Stimulated activated CD4-positive, alpha-beta T cell treated with anti-CD3 and anti-CD28 coated beads, Interleukin-4, amount 100 ng/mL, for 4 hours (primary cell): Measurements from ENCODE around the gene ALKBH1.
"Not testable (repeated sequence)": the region's sequence is repeated elsewhere in the genome, so short reads cannot be mapped to it uniquely, and the experiment has no call there.

Source experiments
- DNase-seq, 2 experiments: peaks; one replicate each; pipeline ENCODE4 v3.0.0-alpha.2; 2020

Gene ALKBH1

DNA sequence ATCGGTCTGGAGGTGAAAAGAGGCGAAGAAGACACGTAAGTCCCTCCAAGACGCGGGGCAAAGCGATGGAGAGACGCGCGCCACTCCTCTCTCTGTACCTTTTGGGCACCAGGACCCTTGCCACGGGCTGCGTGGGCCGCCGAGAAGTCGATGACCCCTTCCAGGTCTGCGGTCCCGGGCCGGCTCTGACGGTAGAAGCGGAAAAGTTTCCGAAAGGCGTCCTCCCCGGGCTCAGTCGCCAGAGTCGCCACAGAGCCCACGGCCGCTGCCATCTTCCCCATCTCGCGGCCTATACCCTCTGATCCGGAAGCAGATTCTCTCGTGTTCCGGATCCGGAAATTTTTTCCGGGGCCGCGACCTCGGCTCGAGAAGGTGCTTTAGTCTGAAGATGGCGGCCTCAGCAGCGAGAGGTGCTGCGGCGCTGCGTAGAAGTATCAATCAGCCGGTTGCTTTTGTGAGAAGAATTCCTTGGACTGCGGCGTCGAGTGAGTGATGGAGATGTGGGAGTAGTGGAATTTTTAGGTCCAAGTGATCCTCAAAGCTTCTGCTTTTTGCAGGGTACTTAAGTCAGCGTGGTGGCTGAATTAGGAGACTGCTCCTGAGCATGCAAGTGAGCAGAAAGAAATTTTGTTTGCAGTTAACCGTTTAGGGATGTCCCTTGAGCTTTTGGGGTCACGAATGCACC is at the start of gene ALKBH1, which contains the start of gene SLIRP:
Gene ALKBH1 (minus strand): TSS at position 300 of the 685 bp plus-strand sequence. CDS start 19 bp downstream, at position 281.
Gene SLIRP (plus strand): TSS at position 380 of the 685 bp plus-strand sequence. CDS start 9 bp downstream, at position 389.
- peak; percentile 77 to 84 for DNase-seq

- no peak for DNase-seq
These were observed 45.1 kb upstream of the ALKBH1 start for GRCh38 chr14:77752799-77753516.

GRCh38 chr14:77752266-77752665 is 44.4 kb upstream of the ALKBH1 start:
- no peak for DNase-seq

DNA sequence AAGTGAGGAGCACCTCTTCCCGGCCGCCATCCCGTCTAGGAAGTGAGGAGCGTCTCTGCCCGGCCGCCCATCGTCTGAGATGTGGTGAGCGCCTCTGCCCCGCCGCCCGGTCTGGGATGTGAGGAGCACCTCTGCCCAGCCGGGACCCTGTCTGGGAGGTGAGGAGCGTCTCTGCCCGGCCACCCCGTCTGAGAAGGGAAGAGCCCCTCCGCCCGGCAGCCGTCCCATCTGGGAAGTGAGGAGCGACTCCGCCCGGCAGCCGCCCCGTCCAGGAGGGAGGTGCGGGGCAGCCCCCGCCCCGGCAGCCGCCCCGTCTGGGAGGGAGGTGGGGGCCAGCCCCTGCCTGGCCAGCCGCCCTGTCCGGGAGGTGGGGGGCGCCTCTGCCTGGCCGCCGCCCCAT is 39.6 kb upstream of the ALKBH1 start:
- not testable (repeated sequence) for DNase-seq

- no peak for DNase-seq
These were observed 38.4 kb upstream of the ALKBH1 start for GRCh38 chr14:77746064-77746702.

- no peak for DNase-seq
These were observed 33.6 kb upstream of the ALKBH1 start for GRCh38 chr14:77741438-77741837.

- no peak for DNase-seq
These were observed 30.9 kb upstream of the ALKBH1 start for GRCh38 chr14:77738559-77739250.

- DNase-seq = no peak
These were observed 23.2 kb upstream of the ALKBH1 start for GRCh38 chr14:77730976-77731497.

GRCh38 chr14:77722301-77722700 is 14.5 kb upstream of the ALKBH1 start:
- DNase-seq = no peak

- no peak for DNase-seq
These were observed 13.6 kb upstream of the ALKBH1 start for GRCh38 chr14:77721437-77721836.

DNA sequence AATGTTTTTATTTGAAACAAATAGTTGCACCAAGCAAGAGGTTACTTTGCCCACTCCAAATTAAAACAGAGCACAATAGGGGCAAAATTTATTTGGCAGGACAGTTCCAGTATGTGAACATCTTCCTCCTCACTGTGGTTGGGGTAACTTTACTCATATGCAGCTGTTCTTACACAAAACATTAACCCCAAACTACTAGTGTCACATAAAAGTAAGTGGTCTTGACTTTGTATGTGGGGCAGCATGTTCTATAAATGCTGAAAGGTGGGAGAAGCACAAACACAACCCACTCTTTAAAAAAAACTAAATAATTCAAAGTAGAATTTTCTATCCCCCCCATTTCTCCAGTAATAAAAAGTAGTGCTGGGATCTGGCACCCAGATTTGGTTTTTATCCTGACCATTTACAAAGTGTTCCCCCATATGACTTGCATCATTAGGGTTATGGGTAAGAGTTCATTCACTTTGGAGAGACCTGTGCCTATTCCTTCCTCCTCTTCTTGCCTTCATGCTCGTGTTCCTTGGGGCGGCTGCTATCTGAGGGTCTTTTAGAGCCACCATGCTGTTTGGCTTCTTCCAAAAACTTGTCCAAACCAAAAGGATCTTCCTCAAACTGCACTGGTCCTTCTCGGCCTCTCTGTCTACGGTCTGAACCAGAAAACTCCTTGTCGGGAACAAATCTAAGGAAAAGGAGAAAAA is 9.9 kb upstream of the ALKBH1 start:
- no peak for DNase-seq

GRCh38 chr14:77714926-77715325 is 7.1 kb upstream of the ALKBH1 start:
- no peak for DNase-seq

GRCh38 chr14:77710364-77710763 is 2.5 kb upstream of the ALKBH1 start:
- no peak for DNase-seq

- DNase-seq = no peak
These were observed 1.6 kb upstream of the ALKBH1 start for GRCh38 chr14:77709412-77709811.

DNA sequence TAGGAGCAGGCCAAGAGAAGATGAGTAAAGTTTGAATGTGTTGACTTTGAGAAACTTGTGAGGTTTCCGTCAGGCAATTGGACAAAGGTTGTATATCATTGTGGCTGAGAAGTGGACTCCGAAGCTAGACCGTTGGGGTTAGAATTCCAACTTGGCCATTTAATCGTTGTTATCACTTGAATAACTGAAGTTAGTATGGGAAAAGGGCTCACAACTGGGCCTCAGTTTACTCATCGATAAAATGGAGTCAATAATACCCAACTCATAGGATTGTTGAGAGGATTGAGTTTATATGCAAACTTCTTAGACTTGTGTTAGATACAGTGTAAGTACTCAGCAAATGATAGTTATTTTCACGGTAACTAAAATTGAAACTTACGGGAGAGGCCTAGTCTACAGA is 926 bp upstream of the ALKBH1 start:
- no peak for DNase-seq

DNA sequence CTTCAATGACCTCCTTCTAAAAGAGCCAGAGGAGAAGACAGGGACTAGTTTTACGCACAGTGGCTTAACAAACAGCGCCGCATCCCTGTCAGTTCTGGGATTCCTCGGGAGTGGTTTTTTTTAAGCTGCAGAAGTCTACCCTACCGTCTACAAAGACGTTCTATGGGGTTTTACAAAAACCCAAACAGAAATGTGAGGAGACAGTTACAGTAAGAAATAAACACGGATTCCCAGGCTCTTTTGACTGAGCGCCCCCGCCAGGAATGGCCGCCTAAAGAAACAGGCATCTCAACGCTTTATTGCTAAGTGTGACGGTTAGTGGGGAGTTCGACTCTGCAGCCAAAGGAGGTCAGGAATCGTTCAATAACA is 484 bp downstream of the ALKBH1 start:
- peak in 1 of 2 experiments; percentile 2 for DNase-seq

DNA sequence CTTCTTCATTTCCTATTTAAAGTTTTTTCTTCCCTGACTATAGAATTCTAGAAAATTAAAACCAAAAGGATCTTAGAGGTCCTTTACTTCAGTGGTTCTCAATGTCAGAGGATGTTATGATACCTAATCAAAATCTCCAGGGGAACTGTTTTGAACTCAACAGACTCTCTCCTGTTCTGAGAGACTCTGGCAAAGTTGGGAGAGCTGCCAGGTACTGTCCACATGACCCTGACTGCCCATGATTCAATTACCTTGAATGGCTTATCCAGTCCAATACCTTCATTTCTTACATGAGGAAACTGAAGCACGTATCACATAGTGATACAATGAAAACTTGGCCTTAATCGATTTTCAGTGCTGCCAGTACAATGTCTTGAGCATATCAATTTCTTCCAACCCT is 16.6 kb downstream of the ALKBH1 start:
- DNase-seq = no peak

GRCh38 chr14:77682158-77682553 is 25.7 kb downstream of the ALKBH1 start:
- DNase-seq = no peak

- no peak for DNase-seq
These were observed 26.3 kb downstream of the ALKBH1 start for GRCh38 chr14:77681196-77682157.

DNA sequence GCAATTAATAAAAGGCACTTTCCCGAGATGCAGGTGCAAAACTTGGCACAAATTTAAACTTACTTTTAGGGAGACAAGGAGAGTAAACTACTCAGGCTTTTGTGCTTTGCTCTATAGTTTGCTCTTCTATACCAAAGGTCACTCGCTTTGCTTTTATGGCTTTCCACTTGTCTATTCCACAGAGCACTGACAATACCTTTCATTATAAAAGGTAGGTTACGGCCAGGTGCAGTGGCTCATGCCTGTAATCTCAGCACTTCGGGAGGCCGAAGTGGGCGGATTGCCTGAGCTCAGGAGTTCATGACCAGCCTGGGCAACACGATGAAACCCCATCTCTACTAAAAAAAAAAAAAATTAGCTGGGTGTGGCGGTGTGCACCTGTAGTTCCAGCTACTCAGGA is 32.9 kb downstream of the ALKBH1 start:
- DNase-seq = no peak

DNA sequence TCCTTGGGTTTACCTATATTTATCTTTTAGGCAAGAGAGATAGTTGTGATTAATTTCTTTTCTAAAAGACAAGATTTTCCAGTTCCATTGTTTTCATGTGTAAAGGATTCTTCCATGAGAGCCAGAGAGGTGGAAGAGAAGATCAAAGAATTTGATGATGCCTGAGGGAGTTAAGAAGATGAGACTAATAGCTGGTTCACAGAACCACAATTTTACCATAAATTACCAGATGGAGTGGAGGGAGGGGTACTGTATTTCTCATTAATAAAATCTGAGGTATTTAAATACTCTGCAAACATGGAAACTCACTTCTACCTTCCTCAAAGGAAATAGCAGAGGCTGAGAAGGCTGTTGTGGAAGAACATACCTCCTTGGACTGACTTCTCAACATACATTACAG is 34.6 kb downstream of the ALKBH1 start:
- DNase-seq = no peak
